Heart right ventricle (tissue), 16 donors: ENCODE measurements around the gene KCTD1. TPM values are rescaled to one million over a fixed set of nuclear protein-coding genes. Genes with fewer than 3 reads are reported as not detected.

Source experiments
- ATAC-seq, 8 donors: fragments of 200-7000 bp; cut with Tn5 transposase; one replicate each; pipeline ENCODE4 v1.9.1; 2020; ENCODE audit warnings: mild to moderate bottlenecking in 8 of 8, moderate library complexity in 8 of 8, moderate number of reproducible peaks in 1 of 8
- DNase-seq, 2 donors: peaks; one replicate each; pipeline ENCODE4 v3.0.0-alpha.2; 2020
- H3K27ac ChIP-seq, 10 donors: fragments of 200-600 bp; sonication (generic) in 2 of 10; one replicate each; pipeline versions ENCODE4 v1.5.0 to v1.8.0; 2020 to 2022; ENCODE audit warnings: mild to moderate bottlenecking in 3 of 10
- H3K27me3 ChIP-seq, 7 donors: fragments of 200-600 bp; one replicate each; pipeline ENCODE4 v1.8.0; 2021 to 2022; ENCODE audit warnings: mild to moderate bottlenecking in 2 of 7
- H3K36me3 ChIP-seq, 9 donors: fragments of 200-600 bp; sonication (generic) in 1 of 9; one replicate each; pipeline versions ENCODE4 v1.5.0 to v1.8.0; 2020 to 2022; ENCODE audit warnings: mild to moderate bottlenecking in 2 of 9
- H3K4me1 ChIP-seq, 9 donors: fragments of 200-600 bp; sonication (generic) in 1 of 9; one replicate each; pipeline versions ENCODE4 v1.5.0 to v1.8.0; 2020 to 2022; ENCODE audit warnings: mild to moderate bottlenecking in 4 of 9
- H3K4me3 ChIP-seq, 10 donors: fragments of 200-600 bp; sonication (generic) in 2 of 10; one replicate each; pipeline versions ENCODE4 v1.5.0 to v1.8.0; 2020 to 2022; ENCODE audit warnings: mild to moderate bottlenecking in 7 of 10, moderate library complexity in 2 of 10
- H3K9me3 ChIP-seq, 11 donors: fragments of 200-600 bp in 10 of 11; sonication (generic) in 2 of 11; one replicate each; pipeline versions ENCODE4 v1.5.0 to v1.8.0; 2013 to 2022; ENCODE audit warnings: mild to moderate bottlenecking in 2 of 11, control low read depth in 1 of 11, moderate library complexity in 1 of 11
- WGBS, 2 donors: extraction: QIAGEN DNeasy Blood & Tissue Kit; methylation state at CpG; one replicate each; pipeline ENCODE4 v1.1.7; 2013; ENCODE audit warnings: inconsistent platforms in 1 of 2; 5-methylcytosine and 5-hydroxymethylcytosine counted together
- intact Hi-C, 10 donors: fragments of 100-400 bp; cut with DNase I; formaldehyde crosslinking; loops; one replicate each; pipeline versions ENCODE4 v1.11.1 to v1.14.2; 2022
- polyA plus RNA-seq, 2 donors: library from polyadenylated mRNA; stranded (reverse); fragments of 200-250 nt; gene quantifications; one replicate each; pipeline ENCODE4 v1.2.3, GENCODE V29; 2013
- total RNA-seq, 10 donors: library from RNA; stranded (reverse); fragmentation: NEBNext Ultra II Directional in 3 of 10; extraction: Animal tissue kit (Norgen Biotek cat#: 25700) in 3 of 10; gene quantifications; one replicate each; pipeline versions ENCODE4 v1.2.1 to v1.2.4, GENCODE V29; 2021 to 2023
- TF ChIP-seq, protein P1 (sequence below), 9 donors: fragments of 200-600 bp; sonication (generic) in 2 of 9; IDR thresholded peaks; one replicate each; pipeline versions ENCODE4 v1.5.0 to v1.8.0; 2021 to 2022; ENCODE audit warnings: antibody characterized with exemption in 9 of 9, mild to moderate bottlenecking in 5 of 9, moderate library complexity in 1 of 9
- donor health status: Arrhythmogenic right ventricular cardiomyopathy.
- donor health status: ischemic (EF 13 %, LVEDD 7.1; RV severe dilation, severe dysfunction).
- donor health status: healthy with polysubstance abuse.
- donor health status: DM: no; HTN: yes; CAD: no.
- donor health status: DM: no; HTN: no; CAD: no.
- donor health status: ischemic (EF 25% LVEDD 6.9; RV normal size, moderate dysfunction).
- donor health status: ischemic (EF 25% LVEDD 5.7; RV mildly dilated, moderate dysfunction).
- donor health status: healthy.
- donor health status: DM: yes; HTN: yes; CAD: no.
- donor health status: Ischemic cardiomyopathy.
- donor health status: ischemic (EF 35%, LVEDD 5.7; RV mildly dilated, moderate dysfunction).
- donor health status: nonischemic (EF 11% LVEDD 7.7; RV severe dilation, severe dysfunction).
- donor health status: DM: yes; HTN: yes; CAD: no.
- donor health status: PGD.
- donor health status: ischemic (EF 29% LVEDD 5.4; RV normal size, mild dysfunction).
- donor health status: nonischemic (EF 23%, LVEDD 6.1; RV moderate dilation, normal function).

KCTD1 gene
- total and polyA plus RNA-seq, 12 donors: 7.5 to 16.7 (median 10.7) TPM

GRCh38 chr18:26495287-26495686 is 53.1 kb downstream of the KCTD1 start:
- TF ChIP-seq, protein P1, sequence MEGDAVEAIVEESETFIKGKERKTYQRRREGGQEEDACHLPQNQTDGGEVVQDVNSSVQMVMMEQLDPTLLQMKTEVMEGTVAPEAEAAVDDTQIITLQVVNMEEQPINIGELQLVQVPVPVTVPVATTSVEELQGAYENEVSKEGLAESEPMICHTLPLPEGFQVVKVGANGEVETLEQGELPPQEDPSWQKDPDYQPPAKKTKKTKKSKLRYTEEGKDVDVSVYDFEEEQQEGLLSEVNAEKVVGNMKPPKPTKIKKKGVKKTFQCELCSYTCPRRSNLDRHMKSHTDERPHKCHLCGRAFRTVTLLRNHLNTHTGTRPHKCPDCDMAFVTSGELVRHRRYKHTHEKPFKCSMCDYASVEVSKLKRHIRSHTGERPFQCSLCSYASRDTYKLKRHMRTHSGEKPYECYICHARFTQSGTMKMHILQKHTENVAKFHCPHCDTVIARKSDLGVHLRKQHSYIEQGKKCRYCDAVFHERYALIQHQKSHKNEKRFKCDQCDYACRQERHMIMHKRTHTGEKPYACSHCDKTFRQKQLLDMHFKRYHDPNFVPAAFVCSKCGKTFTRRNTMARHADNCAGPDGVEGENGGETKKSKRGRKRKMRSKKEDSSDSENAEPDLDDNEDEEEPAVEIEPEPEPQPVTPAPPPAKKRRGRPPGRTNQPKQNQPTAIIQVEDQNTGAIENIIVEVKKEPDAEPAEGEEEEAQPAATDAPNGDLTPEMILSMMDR (IDR thresholded peaks at IDR 0.05): no peak

GRCh38 chr18:26493021-26493420 is 55.3 kb downstream of the KCTD1 start:
- DNase-seq (no peak), ATAC-seq (no peak)
- Histone ChIP-seq H3K27me3 (no peaks in the 10 kb centered on the region), H3K27ac (no peak overlapping the region), H3K9me3 (no peaks in the 10 kb centered on the region), H3K36me3 (peaks cover 0 to 9% (median 0%) of the 10 kb centered on the region in 9 donors), H3K4me1 (no peaks in the 10 kb centered on the region), H3K4me3 (no peak overlapping the region)
- WGBS, 2 donors: 93 to 95% methylated on average over 3 of the region's 3 CpGs
- TF ChIP-seq, protein P1 (IDR thresholded peaks at IDR 0.05): no peak
- intact Hi-C loops: no loop called here

More at GRCh38 chr18:26495287-26495686, 53.1 kb downstream of the KCTD1 start:
- H3K27ac ChIP-seq: no peak overlapping the region
- no peak for DNase-seq
- intact Hi-C loops: no loop called here
- no peaks in the 10 kb centered on the region for H3K4me1 ChIP-seq
- no peaks in the 10 kb centered on the region for H3K9me3 ChIP-seq
- ATAC-seq: no peak
- no peaks in the 10 kb centered on the region for H3K27me3 ChIP-seq
- 97 to 98% methylated on average over 5 of the region's 5 CpGs for WGBS, 2 donors
- peaks cover 0 to 25% (median 0%) of the 10 kb centered on the region in 9 donors for H3K36me3 ChIP-seq
- no peak overlapping the region for H3K4me3 ChIP-seq

DNA sequence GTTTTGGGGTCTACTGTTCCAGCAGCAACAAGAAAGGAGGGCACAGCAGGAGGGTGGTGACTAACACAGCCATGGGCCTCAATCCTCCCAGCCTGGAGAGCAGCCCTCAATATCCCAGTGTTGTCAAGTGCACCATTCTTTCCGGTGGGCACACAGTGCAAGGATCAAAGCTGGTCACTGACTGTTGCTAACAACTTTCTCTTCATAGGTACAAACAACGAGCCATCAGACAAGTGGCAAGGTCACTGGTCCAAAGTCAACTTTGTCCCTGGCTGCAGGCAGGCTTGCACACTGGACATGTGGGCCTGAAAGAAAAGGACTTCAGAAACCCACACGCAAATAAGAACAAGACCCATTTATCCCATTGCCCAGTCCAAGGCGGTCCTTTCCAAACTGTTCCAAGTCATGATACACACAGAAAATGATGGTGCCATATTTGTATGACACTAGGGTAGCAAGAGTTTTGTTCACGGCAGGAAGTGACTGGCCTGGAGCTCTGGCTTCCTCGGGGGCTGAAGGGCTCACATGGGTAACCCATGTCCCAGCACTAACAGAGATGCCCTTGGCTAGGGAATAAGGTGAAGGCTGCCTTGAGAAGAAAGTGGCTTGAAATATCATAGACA is 57.0 kb downstream of the KCTD1 start:
- Histone ChIP-seq H3K4me1 (no peaks in the 10 kb centered on the region), H3K4me3 (no peak overlapping the region), H3K27me3 (no peaks in the 10 kb centered on the region), H3K36me3 (peaks cover 0 to 5% (median 0%) of the 10 kb centered on the region in 9 donors), H3K9me3 (no peaks in the 10 kb centered on the region), H3K27ac (no peak overlapping the region)
- WGBS, 2 donors: 89 to 93% methylated on average over 6 of the region's 6 CpGs
- intact Hi-C loops: no loop called here
- TF ChIP-seq, protein P1 (IDR thresholded peaks at IDR 0.05): no peak
- no peak for DNase-seq
- ATAC-seq: peak in 1 of 8 donors; percentile 41

DNA sequence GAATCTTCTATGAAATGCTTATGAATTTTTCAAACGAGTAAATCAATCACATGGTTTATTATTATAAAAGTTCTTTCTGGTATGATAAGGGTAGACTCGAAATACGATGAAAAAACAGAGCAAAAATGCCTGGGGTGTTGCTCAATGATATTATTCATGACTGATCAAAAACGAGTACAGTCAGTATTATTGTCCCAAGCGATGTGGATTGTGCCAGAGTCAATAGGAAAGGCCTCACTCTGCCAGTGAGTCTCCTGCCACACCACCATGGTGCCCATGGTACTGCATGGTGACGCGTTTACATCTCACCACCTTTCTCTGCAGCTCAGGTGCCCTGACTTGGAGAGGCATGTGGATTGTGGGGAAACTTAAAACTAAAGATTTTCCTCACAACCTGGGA is 58.5 kb downstream of the KCTD1 start:
- ATAC-seq (no peak), DNase-seq (no peak)
- TF ChIP-seq, protein P1 (IDR thresholded peaks at IDR 0.05): no peak
- Histone ChIP-seq H3K4me1 (no peaks in the 10 kb centered on the region), H3K9me3 (no peaks in the 10 kb centered on the region), H3K27me3 (no peaks in the 10 kb centered on the region), H3K27ac (no peak overlapping the region), H3K4me3 (no peak overlapping the region), H3K36me3 (peaks cover 0 to 3% (median 0%) of the 10 kb centered on the region in 9 donors)
- WGBS, 2 donors: 89 to 92% methylated on average over 7 of the region's 7 CpGs
- intact Hi-C loops: no loop called here
